ENCODE results near the gene SCNN1B.
"Not testable (repeated sequence)": the region's sequence is repeated elsewhere in the genome, so short reads cannot be mapped to it uniquely, and the experiment has no call there.

Gene SCNN1B

DNA sequence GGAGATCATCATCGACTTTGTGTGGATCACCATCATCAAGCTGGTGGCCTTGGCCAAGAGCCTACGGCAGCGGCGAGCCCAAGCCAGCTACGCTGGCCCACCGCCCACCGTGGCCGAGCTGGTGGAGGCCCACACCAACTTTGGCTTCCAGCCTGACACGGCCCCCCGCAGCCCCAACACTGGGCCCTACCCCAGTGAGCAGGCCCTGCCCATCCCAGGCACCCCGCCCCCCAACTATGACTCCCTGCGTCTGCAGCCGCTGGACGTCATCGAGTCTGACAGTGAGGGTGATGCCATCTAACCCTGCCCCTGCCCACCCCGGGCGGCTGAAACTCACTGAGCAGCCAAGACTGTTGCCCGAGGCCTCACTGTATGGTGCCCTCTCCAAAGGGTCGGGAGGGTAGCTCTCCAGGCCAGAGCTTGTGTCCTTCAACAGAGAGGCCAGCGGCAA is 78.4 kb downstream of the SCNN1B start:
- no peak for DNase-seq (ENCODE audit: low read depth)

DNA sequence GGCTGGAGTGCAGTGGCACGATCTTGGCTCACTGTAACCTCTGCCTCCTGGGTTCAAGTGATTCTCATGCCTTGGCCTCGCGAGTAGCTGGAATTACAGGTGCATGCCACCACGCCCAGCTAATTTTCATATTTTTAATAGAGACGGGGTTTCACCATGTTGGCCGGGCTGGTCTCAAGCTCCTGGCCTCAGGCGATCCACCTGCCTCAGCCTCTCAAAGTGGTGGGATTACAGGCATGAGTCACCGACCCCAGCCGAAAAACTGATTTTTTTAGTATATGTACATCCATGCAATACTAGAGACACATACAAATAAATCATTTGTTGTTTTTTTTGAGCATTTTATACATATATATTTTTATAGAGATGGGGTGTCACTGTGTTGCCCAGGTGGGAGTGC is 79.6 kb downstream of the SCNN1B start:
- DNase-seq (ENCODE audit: low read depth), result not testable (repeated sequence)

DNA sequence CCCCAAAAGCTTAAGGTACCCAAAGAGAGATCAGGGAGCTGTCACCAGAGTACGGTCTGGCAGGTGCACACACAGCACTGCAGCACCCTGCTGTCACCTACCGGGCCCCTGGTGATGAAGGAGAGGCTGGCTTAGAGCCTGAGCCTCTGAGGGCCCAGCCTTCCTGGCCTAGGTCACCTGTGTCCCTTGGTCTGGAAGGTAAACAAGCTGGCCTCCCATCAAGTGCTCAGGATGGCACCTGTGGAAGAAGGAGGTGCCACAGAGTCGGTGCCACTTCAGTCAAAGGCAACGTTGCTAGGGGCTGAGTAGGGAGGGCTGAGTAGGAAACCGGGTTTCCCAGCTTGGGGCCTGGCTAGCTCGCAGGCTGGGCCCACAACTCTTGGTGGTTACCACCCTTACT is 80.2 kb downstream of the SCNN1B start:
- no peak for DNase-seq (ENCODE audit: low read depth)

DNA sequence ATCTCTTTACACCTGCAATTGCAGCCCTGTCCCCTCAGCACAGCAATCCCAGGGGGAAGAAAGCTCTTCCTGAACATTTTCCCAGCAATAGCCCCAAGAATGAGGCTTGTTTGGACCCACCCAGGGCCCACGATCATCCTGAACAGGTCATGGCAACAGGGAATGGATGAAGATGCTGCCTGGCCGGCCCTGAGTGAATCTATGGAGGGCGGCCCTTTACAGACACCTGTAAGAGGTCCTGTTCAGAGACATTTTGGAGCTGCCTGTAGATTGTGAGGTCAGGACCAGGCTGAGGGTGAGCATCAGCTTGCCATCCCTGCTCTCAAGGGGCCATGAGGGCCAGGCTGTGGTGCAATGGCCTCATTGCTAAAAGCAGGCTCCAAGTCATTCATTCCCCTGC is 81.8 kb downstream of the SCNN1B start:
- DNase-seq (ENCODE audit: low read depth), result no peak

DNA sequence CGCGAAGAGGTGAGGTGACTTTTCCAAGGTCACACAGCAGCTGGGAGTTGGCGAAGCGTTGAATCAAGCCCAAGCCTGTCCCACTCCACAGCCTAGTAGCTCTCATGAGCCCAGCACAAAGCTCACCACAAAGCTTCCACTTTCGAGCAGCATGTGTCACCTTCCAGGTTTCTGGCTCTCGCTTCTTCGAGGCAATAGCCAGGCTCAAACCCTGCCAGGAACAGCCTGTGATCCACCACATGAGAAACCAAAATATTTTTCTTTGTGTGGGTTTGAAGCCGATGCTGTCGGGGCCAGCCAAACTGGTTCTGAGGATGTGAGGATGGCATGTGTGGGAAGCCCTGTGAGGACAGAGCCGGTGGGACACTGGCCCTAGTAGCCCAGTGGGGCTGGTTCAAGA is 82.8 kb downstream of the SCNN1B start:
- DNase-seq (ENCODE audit: low read depth), result no peak

DNA sequence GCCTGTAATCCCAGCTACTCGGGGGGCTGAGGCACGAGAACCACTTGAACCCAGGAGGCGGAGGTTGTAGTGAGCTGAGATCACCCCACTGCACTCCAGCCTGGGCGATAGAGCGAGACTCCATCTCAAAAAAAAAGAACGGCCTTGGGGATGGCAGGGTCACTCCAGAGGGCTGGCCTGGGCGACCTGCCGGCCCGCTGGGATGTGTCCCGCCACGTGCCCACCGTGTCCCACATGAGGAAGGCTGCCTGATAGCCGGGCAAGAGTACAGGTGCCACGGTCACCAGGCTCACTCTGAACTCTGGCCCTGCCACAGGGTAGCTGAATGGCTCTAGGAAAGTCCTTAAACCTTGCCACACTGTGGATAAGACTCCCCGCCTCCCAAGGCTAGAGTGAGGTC is 83.3 kb downstream of the SCNN1B start:
- DNase-seq (ENCODE audit: low read depth), result no peak

DNA sequence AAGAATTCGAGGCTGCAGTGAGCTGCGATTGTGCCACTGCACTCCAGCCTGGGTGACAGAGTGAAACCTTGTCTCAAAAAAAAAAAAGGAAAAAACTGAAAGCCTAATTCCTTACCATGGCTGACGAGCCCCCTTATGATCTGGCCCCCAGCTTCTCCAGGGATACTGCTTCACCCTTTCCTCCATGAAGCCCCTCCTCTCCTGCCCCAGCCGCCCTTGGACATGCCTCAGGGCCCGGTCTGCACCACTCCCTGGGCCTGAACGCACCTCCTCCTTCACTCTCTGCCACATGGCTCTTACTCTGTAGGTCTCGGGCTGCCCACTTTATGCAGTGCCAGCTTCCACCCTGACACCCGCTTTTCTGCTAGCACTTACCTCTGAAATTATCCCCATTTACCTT is 85.6 kb downstream of the SCNN1B start:
- DNase-seq (ENCODE audit: low read depth), result no peak

DNA sequence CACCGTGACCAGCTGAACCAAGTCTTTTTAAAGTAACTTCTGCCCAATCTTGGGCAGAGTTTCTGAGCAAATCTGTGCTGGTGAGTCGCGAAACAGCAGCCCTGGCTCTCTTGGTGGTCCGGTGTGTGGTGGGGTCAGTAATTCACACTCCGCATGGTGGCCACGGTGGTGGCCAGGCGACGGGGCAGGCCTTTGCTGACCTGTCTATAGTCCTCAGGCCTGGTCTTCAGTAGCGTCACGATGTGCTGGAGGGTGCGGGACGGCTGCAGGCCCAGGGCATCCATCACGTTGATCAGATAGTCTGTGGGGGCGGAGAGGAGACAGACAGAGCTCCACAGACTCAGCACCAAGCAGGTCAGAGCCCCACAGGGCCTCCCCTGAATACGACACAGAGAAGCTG is 86.7 kb downstream of the SCNN1B start:
- DNase-seq (ENCODE audit: low read depth), result no peak

DNA sequence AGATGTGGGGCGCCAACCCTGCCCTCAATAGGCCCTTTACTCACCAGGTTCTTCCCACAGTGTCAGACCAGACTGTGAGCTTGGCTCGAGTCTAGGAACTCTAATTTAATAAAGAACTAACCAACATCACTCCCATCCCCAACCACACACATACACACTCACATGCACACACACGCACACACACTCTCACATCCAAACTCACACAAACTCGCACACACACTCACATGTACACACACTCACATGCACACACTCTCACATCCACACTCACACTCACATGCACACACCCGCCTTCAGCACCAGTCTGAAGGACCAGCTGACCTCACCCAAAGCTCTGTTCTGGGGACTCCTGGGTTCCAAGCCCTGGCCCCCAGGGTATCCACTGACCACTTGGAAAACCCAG is 87.1 kb downstream of the SCNN1B start:
- no peak for DNase-seq (ENCODE audit: low read depth)

DNA sequence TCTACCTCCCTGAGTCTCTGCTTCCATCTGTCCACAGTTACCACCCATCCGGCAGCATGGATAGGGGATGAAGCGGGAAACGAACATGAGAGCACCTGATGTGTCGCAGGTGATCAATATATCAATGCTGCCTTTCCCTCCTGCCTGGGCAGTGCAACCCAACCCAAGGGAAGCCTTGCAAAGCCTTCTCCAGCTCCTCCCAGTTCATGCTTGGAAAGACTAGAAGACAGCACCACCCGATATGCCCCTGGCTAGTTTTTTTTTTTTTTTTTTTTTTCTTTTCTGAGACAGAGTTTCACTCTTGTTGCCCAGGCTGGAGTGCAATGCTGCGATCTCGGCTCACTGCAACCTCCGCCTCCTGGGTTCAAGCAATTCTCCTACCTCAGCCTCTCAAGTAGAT is 87.8 kb downstream of the SCNN1B start:
- not testable (repeated sequence) for DNase-seq (ENCODE audit: low read depth)

DNA sequence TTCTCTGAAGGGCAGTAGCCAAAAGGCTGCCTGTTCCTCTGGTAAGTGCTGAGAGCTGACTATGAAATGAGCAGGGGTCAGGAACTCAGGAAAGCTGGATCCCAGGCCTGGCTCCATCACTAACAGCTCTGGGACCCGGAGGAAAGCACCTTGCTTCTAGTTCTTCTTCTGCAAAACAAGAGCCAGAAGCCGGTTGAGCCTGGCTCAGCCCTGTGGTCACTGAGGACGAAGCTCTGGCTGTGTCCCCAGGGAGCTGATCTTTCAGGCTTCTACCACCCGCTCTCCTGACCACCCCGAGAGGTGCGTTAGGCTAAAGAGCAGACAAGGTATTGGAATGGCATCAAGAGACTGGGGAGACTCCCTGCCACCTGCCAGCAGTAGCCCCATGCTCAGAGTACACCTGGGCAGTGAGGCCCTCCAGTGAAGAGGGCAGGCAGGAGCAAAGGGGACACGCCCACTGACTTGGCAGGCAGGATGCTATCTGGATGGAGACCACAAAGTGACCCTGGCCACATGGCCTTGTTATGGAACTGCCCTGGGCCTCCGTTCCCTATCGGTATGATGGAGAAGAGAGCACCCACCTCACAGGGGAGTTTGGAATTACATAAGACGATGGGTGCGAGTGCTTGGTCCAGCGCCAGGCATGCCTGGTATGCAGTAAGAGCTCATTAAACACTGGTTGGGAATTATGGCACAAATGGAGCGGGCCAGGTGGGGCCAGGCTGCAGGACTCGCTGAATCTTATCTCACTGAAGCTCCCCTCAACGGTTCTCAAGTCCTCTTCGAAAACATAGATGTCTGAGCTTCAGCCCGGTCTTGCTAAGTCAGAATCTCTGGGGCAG is 89.5 kb downstream of the SCNN1B start:
- DNase-seq (ENCODE audit: low read depth), result no peak

DNA sequence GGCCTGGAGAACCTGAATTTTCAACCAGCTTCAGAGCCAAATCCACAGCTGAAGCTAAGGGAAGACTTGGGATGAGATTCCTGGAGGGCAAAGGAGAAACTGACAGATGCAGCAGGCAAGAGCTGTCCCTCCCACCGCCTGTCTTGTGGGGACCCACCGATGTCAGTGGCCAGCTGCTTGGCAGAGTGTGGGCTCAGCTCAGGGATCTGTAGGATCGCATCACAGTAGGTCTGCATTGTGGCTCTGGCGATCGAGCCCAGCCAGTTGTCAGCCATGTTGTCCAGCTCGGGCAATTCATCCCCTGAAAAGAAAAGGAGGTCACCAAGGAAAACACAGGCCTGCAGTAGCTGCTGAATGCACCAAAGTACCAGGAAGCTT is 90.1 kb downstream of the SCNN1B start:
- DNase-seq (ENCODE audit: low read depth), result no peak

DNA sequence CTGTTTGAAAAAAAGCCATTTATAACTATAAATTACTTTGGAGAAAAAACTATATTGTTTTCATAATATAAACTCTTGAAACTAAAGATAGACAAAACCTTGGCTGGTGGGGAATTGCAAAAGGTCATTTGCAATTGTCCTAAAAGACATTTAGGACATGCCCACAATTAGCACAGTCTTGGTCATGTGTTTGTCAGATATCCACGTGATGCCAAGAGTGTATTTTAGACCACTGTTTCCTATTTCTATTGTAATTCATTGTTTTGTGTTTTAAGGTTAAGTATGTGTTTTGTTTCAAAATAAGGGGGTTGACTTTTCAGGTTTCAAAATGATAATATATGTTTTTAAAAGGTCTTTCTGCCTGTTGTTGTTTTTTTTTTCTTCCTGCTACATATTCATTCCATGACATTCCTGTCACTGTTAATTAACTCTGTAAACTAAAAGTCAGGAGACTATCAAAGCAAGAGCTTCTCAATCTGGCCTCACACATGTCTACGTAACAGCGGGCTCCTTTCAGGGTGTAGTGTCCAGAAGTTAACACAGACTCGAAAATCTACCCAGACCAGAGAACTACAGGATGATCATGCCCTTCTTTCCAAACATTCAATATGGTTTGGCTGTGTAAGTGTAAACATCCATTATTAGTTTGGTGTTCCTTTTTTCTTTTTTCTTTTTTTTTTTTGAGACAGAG is 92.2 kb downstream of the SCNN1B start:
- no peak for DNase-seq (ENCODE audit: low read depth)

DNA sequence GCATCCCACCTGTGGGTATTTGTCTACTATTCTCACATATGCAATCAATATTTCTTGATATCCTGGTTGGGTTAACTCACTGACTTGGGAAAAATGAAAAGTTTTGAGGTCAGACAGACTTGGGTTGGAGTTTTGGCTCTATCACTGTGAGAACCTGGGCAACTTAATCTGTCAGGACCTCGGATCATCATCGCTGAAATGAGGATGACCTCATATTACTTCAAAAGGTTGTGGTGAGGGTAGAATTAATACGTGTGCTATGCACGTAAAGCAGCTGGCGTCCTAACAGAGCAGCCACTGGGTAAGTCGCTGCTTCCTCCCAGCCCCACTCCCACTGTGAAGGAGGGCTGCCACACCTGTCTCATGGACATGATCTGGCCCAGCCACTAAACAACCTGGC is 93.6 kb downstream of the SCNN1B start:
- DNase-seq (ENCODE audit: low read depth), result no peak

DNA sequence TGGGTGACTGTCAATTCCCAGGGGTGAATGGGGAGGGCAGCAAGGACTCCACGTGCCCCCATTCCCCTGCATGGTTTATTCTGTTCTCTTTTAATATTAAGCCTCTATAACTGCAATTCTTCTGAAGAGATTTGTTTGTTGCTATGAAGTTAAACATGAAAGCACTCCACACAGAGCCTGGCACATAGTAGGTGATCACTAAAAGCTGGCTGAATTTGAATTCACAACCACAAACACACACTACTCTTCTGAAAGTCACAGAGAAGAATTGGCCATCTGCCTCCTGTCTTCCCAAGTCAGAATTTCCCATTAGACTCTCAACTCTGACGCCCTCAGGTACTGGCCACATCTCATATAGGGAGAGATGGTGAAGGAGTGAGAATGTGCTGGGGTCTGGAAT is 95.4 kb downstream of the SCNN1B start:
- DNase-seq (ENCODE audit: low read depth), result no peak

DNA sequence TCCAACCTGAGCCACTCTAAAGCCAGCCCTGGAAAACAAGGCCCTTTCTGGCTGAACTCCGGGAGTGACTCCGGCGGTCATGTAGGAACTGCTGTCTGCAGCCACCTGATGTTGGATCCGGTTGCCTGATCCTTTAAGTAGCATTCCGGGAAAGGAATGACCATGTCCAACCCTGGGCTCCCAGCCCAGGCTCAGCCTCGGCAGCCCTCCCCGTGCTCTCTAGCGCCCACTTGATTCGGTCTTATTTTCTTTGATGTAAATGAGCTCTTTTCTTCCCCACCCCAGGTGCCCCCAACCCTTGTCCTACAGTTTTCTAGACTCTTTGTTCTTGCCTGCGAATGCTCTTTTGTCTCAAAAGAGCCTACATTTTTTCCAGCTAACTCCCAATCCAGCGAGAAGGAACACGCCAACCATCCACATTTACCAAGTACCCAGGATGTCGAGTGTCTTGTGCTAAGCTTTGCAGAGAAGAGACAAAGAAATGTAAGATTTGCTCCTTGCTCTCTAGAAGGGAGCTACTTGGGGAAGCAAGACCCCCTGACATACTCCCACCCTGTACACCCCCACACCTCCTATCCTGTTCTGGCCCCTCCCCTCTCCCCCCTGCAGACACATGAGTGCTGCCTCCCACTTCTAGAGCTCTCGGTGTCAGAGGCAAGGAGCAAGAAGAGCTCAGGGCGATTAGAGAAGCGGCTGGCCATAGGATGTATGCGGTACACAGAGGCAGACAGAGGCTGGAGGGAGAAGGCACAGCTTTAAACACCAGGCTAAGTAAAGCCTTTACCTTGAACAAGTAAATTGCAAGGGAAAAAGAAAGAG is 97.1 kb downstream of the SCNN1B start:
- no peak for DNase-seq (ENCODE audit: low read depth)

DNA sequence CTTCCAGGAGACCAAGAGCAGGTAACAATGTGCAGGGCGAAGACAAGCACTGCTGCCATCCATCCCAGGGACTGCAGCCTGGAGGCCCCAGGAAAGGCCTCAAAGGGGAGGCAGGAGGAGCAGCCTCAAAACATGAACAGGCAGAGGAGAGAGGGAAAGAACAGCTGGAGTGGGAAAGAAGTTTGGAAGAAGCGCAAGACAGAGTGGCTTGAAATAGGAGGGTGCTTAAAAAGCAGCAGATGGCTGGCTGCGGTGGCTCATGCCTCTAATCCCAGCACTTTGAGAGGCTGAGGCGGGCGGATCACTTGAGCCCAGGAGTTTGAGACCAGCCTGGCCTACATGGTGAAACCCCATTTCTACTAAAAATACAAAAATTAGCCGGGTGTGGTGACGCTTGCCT is 98.3 kb downstream of the SCNN1B start:
- DNase-seq (ENCODE audit: low read depth), result not testable (repeated sequence)

DNA sequence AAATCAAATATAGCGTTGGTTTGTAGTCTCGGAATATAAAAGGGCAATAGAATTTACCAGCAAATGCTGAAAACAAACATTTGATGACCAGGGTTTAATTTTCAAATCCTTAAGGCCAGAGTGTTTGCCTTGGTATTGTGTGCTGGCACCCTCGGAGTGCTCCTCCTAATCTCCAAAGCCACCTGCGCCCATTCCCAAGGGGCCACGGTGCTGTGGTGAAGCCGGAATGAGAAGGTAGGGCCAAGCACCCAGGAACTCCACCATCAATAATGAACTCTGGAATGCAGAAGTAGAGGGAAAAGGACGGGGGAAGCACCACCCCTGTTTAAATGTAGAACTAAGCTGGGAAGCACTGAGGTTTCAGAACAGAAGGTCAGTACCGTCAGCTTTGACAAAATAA is 99.0 kb downstream of the SCNN1B start:
- DNase-seq (ENCODE audit: low read depth), result no peak

DNA sequence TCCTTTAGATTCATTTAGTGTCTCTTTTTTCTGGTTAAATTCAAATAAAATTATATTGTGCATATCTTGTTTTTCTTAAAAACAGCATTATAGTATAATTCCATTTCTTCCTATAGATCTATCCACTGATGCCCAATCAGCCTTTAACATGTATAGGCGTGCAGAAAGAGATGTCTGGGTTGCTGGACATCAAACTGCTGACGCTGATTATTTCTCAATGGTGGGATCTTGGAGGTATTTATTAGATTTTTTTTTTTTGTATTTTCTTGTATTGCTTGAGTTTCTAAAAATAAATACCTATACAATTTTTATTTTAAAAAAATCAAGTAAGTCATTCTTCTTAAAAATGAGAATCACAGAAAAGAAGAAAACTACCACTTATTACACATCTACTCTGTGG is 100.0 kb downstream of the SCNN1B start:
- no peak for DNase-seq (ENCODE audit: low read depth)

DNA sequence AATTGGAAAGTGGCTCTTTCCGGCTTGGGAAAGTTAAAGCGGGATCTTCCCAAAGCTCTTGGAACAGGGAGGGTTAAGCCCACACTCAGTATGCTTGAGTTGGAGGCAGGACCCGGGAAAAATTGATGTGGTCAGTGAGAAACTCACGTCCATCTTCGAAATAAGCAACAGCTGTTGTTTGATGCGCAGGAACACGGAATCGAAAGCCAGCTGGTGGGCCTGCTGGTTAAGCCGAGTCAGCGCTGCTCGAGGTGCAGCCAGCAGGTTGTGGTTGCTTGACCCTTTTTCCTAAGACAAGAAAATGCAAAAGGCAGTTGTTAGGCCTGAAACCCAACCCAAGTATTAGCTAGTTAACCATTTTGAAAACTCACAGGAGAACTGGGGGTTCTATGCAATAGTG is 101.4 kb downstream of the SCNN1B start:
- no peak for DNase-seq (ENCODE audit: low read depth)

DNA sequence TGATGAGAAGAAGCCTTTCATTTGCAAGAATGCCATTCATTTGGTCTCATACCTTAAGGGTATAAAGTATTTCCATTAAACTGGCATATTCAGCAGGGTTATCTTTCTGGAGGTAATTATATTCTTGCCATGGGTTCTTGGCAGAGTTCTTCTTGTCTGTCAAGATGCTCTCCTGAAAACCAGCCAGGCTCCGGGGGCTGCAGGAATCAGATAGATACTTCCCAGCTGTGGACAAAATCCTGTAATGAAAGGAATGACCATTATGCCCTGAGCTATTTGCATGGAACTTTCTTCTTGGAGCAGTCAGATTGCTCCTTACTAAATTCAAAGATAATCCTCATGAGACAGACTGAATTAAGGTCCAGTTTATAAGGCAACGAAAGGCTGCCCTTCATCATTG is 103.9 kb downstream of the SCNN1B start:
- no peak for DNase-seq (ENCODE audit: low read depth)

DNA sequence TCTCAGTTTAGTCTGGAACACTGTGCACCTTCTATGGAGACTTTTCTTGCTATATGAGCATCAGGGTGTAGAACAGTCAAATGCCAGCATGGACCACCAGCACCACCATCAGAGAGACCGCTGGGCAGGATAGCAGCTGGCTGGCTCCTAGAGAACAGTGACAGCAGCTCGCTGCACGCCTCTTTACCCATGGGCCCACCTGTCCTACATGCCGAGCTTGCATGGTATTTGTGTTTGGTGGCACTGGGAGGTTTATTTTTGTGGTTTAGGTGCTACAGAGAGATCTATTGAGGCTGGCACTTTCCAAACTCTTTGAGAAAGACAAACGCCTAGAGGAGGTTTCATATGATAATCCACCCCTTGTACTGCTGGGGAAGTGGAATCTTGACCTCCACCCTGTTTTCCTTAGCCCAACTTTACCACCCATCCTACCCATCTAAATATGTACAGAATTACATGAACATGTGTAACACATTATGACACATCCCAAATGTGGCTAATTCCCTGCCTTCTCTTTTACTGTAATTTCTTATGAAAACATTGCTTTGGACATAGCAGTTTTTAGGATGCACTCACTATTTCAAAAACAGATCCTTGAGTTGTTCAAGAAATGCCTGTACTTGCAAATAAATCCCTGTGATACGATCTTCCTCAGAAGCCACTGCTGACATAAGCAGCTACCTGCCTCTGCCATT is 104.6 kb downstream of the SCNN1B start:
- no peak for DNase-seq (ENCODE audit: low read depth)
